SU-DHL-6 (cell line): Measurements from ENCODE around the gene USP12.

Experiments used
- H2AFZ ChIP-seq: fragments of 200-600 bp; sonication (generic); 2 replicates; pipeline ENCODE4 v1.6.1; 2014; ENCODE audit warnings: low read depth, mild to moderate bottlenecking, moderate library complexity, mixed read lengths, antibody characterized with exemption, low read length; ENCODE audit not compliant: severe bottlenecking
- H3F3A ChIP-seq: fragments of 200-600 bp; shearing (Covaris generic); 2 replicates; pipeline ENCODE4 v1.6.0; 2016; ENCODE audit warnings: antibody characterized with exemption, mild to moderate bottlenecking; ENCODE audit not compliant: insufficient read depth
- H3K27ac ChIP-seq: fragments of 200-600 bp; sonication (generic); 2 replicates; pipeline ENCODE4 v1.5.1; 2016; ENCODE audit warnings: low read depth, mild to moderate bottlenecking, low read length, moderate library complexity, mixed read lengths
- H3K27me3 ChIP-seq: fragments of 200-600 bp; sonication (generic), shearing (Covaris generic); 2 replicates; pipeline ENCODE4 v1.6.0; 2014; ENCODE audit warnings: mild to moderate bottlenecking, low read length
- H3K36me3 ChIP-seq: fragments of 200-600 bp; sonication (generic); 2 replicates; pipeline ENCODE4 v1.6.1; 2014; ENCODE audit warnings: mild to moderate bottlenecking, low read length, mixed read lengths
- H3K4me2 ChIP-seq: fragments of 300-600, 200-600 bp; shearing (Covaris generic), sonication (generic); 2 replicates; pipeline ENCODE4 v1.6.0; 2014; ENCODE audit warnings: low read length, low read depth, mild to moderate bottlenecking; ENCODE audit not compliant: poor library complexity, severe bottlenecking
- H3K4me3 ChIP-seq: fragments of 200-600 bp; sonication (generic); 2 replicates; pipeline ENCODE4 v1.5.1; 2014; ENCODE audit warnings: antibody characterized with exemption, low read length, mild to moderate bottlenecking, mixed read lengths; ENCODE audit not compliant: insufficient read depth, poor library complexity, severe bottlenecking
- H3K79me2 ChIP-seq: fragments of 200-600 bp; sonication (generic); 2 replicates; pipeline ENCODE4 v1.6.1; 2014; ENCODE audit warnings: mild to moderate bottlenecking, low read length, moderate library complexity; ENCODE audit not compliant: insufficient read depth
- H3K9ac ChIP-seq: fragments of 200-600 bp; sonication (generic); 2 replicates; pipeline ENCODE4 v1.7.0; 2014; ENCODE audit warnings: mild to moderate bottlenecking, low read length
- H3K9me2 ChIP-seq: fragments of 200-600 bp; sonication (generic); replicated peaks from 2 replicates; pipeline ENCODE4 v1.6.1; 2014; ENCODE audit warnings: low read length; ENCODE audit not compliant: insufficient read depth
- H3K9me3 ChIP-seq: fragments of 200-600 bp; sonication (generic); 2 replicates; pipeline ENCODE4 v1.6.1; 2014; ENCODE audit warnings: low read length, mixed read lengths; ENCODE audit not compliant: insufficient read depth
- H4K20me1 ChIP-seq: fragments of 200-600 bp; sonication (generic); 2 replicates; pipeline ENCODE4 v1.6.1; 2014; ENCODE audit warnings: low read depth, mild to moderate bottlenecking, antibody characterized with exemption, low read length, moderate library complexity, mixed read lengths
- EZH2phosphoT487 ChIP-seq: fragments of 200-600 bp; sonication (generic), shearing (Covaris generic); conservative IDR thresholded peaks from 2 replicates; pipeline ENCODE4 v1.6.1; 2018; ENCODE audit warnings: mild to moderate bottlenecking, antibody characterized with exemption, low read length, moderate library complexity, mixed read lengths
- TF ChIP-seq, protein P1 (sequence below): fragments of 200-600 bp; sonication (generic); IDR thresholded peaks from one replicate; pipeline ENCODE4 v1.5.1; 2017; ENCODE audit warnings: antibody characterized with exemption, mild to moderate bottlenecking, low read length, moderate library complexity; ENCODE audit not compliant: insufficient read depth, poor library complexity, severe bottlenecking

USP12 gene

DNA sequence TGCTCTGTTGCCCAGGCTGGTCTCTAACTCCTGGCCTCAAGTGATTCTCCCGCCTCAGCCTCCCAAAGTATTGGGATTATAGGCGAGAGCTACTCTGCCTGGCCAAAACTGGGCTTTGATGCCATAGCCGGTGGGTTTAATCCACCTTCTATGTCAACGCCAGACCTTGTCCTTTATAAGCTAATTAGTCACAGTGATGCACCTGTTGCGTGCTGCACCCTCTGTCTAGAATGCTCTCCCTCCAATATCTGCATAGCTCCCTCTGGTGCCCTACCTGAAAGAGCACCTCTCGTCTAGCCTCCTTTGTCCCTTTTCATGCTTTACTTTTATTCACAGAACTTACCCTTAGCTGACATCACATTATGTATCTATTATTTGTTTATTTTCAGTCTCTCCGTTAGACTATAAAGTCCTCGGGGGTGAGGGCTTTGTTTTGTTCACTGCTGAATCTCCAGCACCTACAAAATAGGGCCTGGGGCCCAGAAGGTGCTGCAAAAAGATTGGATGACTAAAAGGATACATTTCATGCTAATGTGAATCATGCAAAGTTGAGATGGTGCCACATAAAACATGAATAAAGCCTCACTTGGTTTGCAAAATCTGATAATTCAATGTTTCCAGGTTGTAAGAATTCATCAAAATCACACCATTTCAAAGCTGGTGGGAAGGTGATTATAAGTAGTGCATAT, 148.1 kb downstream of the USP12 start:
- Histone ChIP-seq H3K27me3 (no peaks in the 10 kb centered on the region), H3K9ac (no peak overlapping the region), H2AFZ (no peak overlapping the region), H3F3A (no peaks in the 10 kb centered on the region), H3K27ac (no peak overlapping the region), H3K9me2 (no peaks in the 10 kb centered on the region), H3K36me3 (no peaks in the 10 kb centered on the region), H3K79me2 (no peaks in the 10 kb centered on the region), H3K9me3 (no peaks in the 10 kb centered on the region), H3K4me3 (no peak overlapping the region), H4K20me1 (no peaks in the 10 kb centered on the region), H3K4me2 (no peak overlapping the region)
- TF ChIP-seq EZH2phosphoT487 = no peak
- TF ChIP-seq, protein P1, sequence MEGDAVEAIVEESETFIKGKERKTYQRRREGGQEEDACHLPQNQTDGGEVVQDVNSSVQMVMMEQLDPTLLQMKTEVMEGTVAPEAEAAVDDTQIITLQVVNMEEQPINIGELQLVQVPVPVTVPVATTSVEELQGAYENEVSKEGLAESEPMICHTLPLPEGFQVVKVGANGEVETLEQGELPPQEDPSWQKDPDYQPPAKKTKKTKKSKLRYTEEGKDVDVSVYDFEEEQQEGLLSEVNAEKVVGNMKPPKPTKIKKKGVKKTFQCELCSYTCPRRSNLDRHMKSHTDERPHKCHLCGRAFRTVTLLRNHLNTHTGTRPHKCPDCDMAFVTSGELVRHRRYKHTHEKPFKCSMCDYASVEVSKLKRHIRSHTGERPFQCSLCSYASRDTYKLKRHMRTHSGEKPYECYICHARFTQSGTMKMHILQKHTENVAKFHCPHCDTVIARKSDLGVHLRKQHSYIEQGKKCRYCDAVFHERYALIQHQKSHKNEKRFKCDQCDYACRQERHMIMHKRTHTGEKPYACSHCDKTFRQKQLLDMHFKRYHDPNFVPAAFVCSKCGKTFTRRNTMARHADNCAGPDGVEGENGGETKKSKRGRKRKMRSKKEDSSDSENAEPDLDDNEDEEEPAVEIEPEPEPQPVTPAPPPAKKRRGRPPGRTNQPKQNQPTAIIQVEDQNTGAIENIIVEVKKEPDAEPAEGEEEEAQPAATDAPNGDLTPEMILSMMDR = no peak

DNA sequence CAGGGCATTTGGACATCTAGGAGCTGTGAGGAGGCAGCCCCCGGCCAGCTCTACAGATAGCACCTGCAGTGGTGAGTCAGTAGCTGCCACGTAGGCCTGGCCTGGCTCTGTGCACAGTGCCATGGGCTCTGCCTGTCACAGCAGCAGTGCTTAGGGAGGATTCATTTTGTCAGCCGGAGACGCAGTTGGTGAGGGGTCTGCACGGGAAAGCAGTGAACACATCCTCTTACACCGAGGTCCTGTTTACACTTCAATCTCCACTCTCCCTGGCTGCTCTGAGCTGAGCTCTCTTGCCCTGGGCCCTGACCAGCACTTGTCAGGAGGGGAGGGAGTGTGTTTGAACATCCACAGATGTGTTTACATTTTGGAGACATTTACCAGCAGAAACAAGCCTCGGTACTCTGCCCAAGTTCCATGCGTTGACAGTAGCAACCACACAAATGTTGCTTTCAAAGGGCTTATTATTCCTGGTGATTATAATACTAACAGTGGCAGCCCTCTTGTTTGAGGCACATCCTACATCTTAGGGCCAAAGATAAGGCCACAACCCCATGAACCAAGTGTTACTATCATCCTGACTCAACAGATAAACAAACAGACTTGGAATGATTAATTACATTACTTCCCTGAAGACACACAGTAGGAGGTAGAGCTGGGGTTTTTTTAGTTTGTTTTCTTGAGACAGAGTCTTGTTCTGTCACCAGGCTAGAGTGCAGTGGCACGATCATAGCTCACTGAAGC, 148.9 kb downstream of the USP12 start:
- Histone ChIP-seq H3F3A (no peaks in the 10 kb centered on the region), H3K9me2 (no peaks in the 10 kb centered on the region), H3K79me2 (no peaks in the 10 kb centered on the region), H4K20me1 (no peaks in the 10 kb centered on the region), H3K9me3 (no peaks in the 10 kb centered on the region), H3K36me3 (no peaks in the 10 kb centered on the region), H3K4me3 (no peak overlapping the region), H3K27ac (no peak overlapping the region), H3K9ac (no peak overlapping the region), H2AFZ (no peak overlapping the region), H3K27me3 (no peaks in the 10 kb centered on the region), H3K4me2 (no peak overlapping the region)
- TF ChIP-seq EZH2phosphoT487 = no peak
- TF ChIP-seq, protein P1 = no peak

DNA sequence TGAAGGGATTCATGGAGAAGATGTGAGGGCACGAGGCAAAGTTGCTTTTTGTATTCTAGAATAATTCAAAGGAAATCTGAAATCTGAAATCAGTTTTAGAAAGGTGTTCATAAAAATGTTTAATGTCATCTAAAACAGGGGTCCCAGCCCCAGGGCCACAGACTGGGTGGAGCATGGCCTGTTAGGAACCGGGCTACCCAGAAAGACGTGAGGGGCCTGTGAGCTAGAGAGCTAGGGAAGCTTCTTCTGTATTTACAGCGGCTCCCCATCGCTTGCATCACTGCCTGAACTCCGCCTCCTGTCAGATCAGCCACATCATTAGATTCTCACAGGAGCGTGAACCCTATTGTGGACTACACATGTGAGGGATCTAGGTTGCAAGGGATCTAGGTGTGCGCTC, 151.2 kb downstream of the USP12 start:
- H3K36me3 ChIP-seq = no peaks in the 10 kb centered on the region
- H3K4me3 ChIP-seq = no peak overlapping the region

More for the DNA sequence above, 151.2 kb downstream of the USP12 start:
- Histone ChIP-seq H3F3A (no peaks in the 10 kb centered on the region), H3K4me2 (no peak overlapping the region), H3K27me3 (no peaks in the 10 kb centered on the region), H3K27ac (no peak overlapping the region), H4K20me1 (no peaks in the 10 kb centered on the region), H3K79me2 (no peaks in the 10 kb centered on the region), H3K9ac (no peak overlapping the region), H3K9me2 (no peaks in the 10 kb centered on the region), H3K9me3 (no peaks in the 10 kb centered on the region), H2AFZ (no peak overlapping the region)
- TF ChIP-seq, protein P1 = no peak
- TF ChIP-seq EZH2phosphoT487 = no peak
